HL-60 (cell line): Measurements from ENCODE around the gene WDR64.

Source experiments
- GABPA ChIP-seq: IDR thresholded peaks from 2 replicates; pipeline ENCODE4 v1.6.1; 2012; ENCODE audit warnings: low read depth
- POLR2AphosphoS5 ChIP-seq: IDR thresholded peaks from 2 replicates; pipeline ENCODE4 v1.6.1; 2012; ENCODE audit warnings: low read depth
- SPI1 ChIP-seq: IDR thresholded peaks from 2 replicates; pipeline ENCODE4 v1.6.1; 2012; ENCODE audit warnings: low read depth, mild to moderate bottlenecking, borderline replicate concordance
- TF ChIP-seq, protein P1 (sequence below): IDR thresholded peaks from one replicate; pipeline ENCODE4 v1.5.1; 2011; ENCODE audit warnings: low read length, control low read depth, inconsistent platforms; ENCODE audit not compliant: insufficient read depth
- TF ChIP-seq, protein P2 (sequence below): IDR thresholded peaks from 2 replicates; pipeline ENCODE4 v1.6.1; 2012; ENCODE audit warnings: low read depth; ENCODE audit not compliant: insufficient replicate concordance

DNA sequence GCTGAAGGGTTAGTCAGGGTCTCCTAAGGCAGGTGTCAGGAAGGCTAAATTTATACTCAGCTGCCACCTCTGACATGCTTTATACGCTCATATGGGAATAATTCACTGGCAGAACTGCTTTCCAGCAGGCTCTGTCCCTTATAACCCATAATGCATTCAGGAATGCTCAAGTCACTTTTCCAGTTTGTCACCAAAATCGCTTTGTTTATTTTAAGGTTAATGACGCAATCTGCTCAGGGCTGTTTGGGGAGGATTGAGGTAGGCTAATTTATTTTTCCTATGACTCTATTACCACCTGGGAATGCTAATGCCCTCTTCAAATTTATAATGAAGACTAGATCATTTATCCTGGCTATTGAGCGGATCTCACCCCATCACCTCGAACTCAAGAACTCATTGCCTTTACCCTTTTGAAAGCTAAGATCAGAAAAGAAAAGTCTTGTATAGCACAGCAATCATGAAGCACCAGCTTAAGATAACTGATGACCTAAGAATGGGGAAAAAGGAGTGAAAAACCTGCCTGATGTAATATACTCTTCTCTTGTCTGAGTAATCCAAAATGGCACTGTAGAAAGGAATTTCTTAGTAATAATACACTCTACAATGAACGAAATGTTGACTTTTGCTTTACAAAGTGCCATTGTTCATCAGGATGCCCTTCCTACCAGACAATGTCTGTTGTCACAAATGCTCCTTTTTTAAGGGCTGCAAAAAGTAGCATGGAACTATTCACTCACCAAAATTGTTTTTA is 98.0 kb downstream of the WDR64 start:
- TF ChIP-seq, protein P1, sequence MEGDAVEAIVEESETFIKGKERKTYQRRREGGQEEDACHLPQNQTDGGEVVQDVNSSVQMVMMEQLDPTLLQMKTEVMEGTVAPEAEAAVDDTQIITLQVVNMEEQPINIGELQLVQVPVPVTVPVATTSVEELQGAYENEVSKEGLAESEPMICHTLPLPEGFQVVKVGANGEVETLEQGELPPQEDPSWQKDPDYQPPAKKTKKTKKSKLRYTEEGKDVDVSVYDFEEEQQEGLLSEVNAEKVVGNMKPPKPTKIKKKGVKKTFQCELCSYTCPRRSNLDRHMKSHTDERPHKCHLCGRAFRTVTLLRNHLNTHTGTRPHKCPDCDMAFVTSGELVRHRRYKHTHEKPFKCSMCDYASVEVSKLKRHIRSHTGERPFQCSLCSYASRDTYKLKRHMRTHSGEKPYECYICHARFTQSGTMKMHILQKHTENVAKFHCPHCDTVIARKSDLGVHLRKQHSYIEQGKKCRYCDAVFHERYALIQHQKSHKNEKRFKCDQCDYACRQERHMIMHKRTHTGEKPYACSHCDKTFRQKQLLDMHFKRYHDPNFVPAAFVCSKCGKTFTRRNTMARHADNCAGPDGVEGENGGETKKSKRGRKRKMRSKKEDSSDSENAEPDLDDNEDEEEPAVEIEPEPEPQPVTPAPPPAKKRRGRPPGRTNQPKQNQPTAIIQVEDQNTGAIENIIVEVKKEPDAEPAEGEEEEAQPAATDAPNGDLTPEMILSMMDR, result no peak
- no peak for TF ChIP-seq POLR2AphosphoS5
- TF ChIP-seq, protein P2, sequence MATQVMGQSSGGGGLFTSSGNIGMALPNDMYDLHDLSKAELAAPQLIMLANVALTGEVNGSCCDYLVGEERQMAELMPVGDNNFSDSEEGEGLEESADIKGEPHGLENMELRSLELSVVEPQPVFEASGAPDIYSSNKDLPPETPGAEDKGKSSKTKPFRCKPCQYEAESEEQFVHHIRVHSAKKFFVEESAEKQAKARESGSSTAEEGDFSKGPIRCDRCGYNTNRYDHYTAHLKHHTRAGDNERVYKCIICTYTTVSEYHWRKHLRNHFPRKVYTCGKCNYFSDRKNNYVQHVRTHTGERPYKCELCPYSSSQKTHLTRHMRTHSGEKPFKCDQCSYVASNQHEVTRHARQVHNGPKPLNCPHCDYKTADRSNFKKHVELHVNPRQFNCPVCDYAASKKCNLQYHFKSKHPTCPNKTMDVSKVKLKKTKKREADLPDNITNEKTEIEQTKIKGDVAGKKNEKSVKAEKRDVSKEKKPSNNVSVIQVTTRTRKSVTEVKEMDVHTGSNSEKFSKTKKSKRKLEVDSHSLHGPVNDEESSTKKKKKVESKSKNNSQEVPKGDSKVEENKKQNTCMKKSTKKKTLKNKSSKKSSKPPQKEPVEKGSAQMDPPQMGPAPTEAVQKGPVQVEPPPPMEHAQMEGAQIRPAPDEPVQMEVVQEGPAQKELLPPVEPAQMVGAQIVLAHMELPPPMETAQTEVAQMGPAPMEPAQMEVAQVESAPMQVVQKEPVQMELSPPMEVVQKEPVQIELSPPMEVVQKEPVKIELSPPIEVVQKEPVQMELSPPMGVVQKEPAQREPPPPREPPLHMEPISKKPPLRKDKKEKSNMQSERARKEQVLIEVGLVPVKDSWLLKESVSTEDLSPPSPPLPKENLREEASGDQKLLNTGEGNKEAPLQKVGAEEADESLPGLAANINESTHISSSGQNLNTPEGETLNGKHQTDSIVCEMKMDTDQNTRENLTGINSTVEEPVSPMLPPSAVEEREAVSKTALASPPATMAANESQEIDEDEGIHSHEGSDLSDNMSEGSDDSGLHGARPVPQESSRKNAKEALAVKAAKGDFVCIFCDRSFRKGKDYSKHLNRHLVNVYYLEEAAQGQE, result no peak
- TF ChIP-seq GABPA, result no peak
- TF ChIP-seq SPI1, result no peak
